GM19025 (cell line): ENCODE measurements around the gene SNX4.
A peak's percentile ranks its signal among the peaks of the same experiment; 100 is the strongest.

Experiments
- ATAC-seq: cut with Tn5 transposase; IDR thresholded peaks from one replicate; pipeline ENCODE4 v1.9.1; 2021; ENCODE audit warnings: mild to moderate bottlenecking, low read depth, moderate library complexity; ENCODE audit not compliant: unreplicated experiment

Gene SNX4

GRCh38 chr3:125470671-125471070, 49.3 kb downstream of the SNX4 start:
- no peak for ATAC-seq

GRCh38 chr3:125462722-125463299, 57.2 kb downstream of the SNX4 start:
- ATAC-seq = no peak

GRCh38 chr3:125461896-125462295, 58.1 kb downstream of the SNX4 start:
- ATAC-seq = no peak

- ATAC-seq = no peak
These were observed 59.8 kb downstream of the SNX4 start for GRCh38 chr3:125460233-125460632.

- no peak for ATAC-seq
These were observed 76.1 kb downstream of the SNX4 start for GRCh38 chr3:125443923-125444322.

- ATAC-seq = no peak
These were observed 77.5 kb downstream of the SNX4 start for GRCh38 chr3:125442506-125442905.

GRCh38 chr3:125440970-125441369, 79.0 kb downstream of the SNX4 start:
- ATAC-seq = no peak

GRCh38 chr3:125440559-125440955, 79.4 kb downstream of the SNX4 start:
- ATAC-seq = no peak

GRCh38 chr3:125437631-125438435, 82.2 kb downstream of the SNX4 start:
- ATAC-seq = no peak

- ATAC-seq = no peak
These were observed 83.1 kb downstream of the SNX4 start for GRCh38 chr3:125436921-125437320.

- ATAC-seq = no peak
These were observed 84.8 kb downstream of the SNX4 start for GRCh38 chr3:125435231-125435630.

- ATAC-seq = peak; percentile 57
These were observed 85.4 kb downstream of the SNX4 start for GRCh38 chr3:125434582-125435011.

GRCh38 chr3:125433611-125434041, 86.4 kb downstream of the SNX4 start:
- ATAC-seq = no peak

- no peak for ATAC-seq
These were observed 86.9 kb downstream of the SNX4 start for GRCh38 chr3:125433091-125433534.

- ATAC-seq = no peak
These were observed 87.9 kb downstream of the SNX4 start for GRCh38 chr3:125431912-125432790.

GRCh38 chr3:125431391-125431790, 88.6 kb downstream of the SNX4 start:
- no peak for ATAC-seq

- no peak for ATAC-seq
These were observed 91.7 kb downstream of the SNX4 start for GRCh38 chr3:125428216-125428830.

- ATAC-seq = no peak
These were observed 101.7 kb downstream of the SNX4 start for GRCh38 chr3:125418306-125418705.

GRCh38 chr3:125416235-125416634, 103.8 kb downstream of the SNX4 start:
- no peak for ATAC-seq

GRCh38 chr3:125414669-125415068, 105.3 kb downstream of the SNX4 start:
- ATAC-seq = no peak

- ATAC-seq = no peak
These were observed 109.1 kb downstream of the SNX4 start for GRCh38 chr3:125410922-125411321.
